ENCODE measurements around the gene SRSF6. TPM values are rescaled to one million over a fixed set of nuclear protein-coding genes. Genes with fewer than 3 reads are reported as not detected.

Gene SRSF6
- total RNA-seq, 4 donors from 2014 or later, result 52.7 to 74.2 (median 53.4) TPM

- H3K9me3 ChIP-seq, result no peaks in the 10 kb centered on the region
- peak in 1 of 4 donors; percentile 25 for TF ChIP-seq POLR2A (IDR thresholded peaks at IDR 0.05)
- TF ChIP-seq CTCF (IDR thresholded peaks at IDR 0.05), result peak in 2 of 6 experiments; percentile 5 to 6
- peaks cover 0 to 41% (median 0%) of the 10 kb centered on the region in 4 donors for H3K27me3 ChIP-seq
- H3K4me1 ChIP-seq, result peaks cover 0 to 18% (median 12%) of the 10 kb centered on the region in 3 donors
- H3K4me3 ChIP-seq, result peak within 1 kb of the TSS; percentile 53 to 85 (median 79)
- peak within 1 kb of the TSS in 3 of 4 donors; percentile 49 to 68 (median 52) for H3K27ac ChIP-seq
- no peak for DNase-seq
- intact Hi-C loops (cut with DNase I), result no loop called here
- no peaks in the 10 kb centered on the region for H3K36me3 ChIP-seq
- 35 to 36% methylated on average over 15 to 19 of the region's 95 CpGs for WGBS, 2 donors
Measured at GRCh38 chr20:43507150-43508080, 49.7 kb downstream of the SRSF6 start, which contains the start of gene L3MBTL1. Gene L3MBTL1 (plus strand): TSS chr20:43507697. CDS start chr20:43513504, 5,807 bp downstream.

GRCh38 chr20:43508106-43508505 is 50.4 kb downstream of the SRSF6 start:
- no peaks in the 10 kb centered on the region for H3K9me3 ChIP-seq
- H3K27ac ChIP-seq, result peak overlapping the region in 3 of 4 donors; percentile 49 to 68 (median 52)
- TF ChIP-seq CTCF (IDR thresholded peaks at IDR 0.05) (no peak), POLR2A (IDR thresholded peaks at IDR 0.05) (no peak)
- DNase-seq, result no peak
- no peaks in the 10 kb centered on the region for H3K36me3 ChIP-seq
- H3K4me1 ChIP-seq, result peaks cover 1 to 22% (median 12%) of the 10 kb centered on the region in 3 donors
- intact Hi-C loops (cut with DNase I), result no loop called here
- H3K4me3 ChIP-seq, result peak overlapping the region; percentile 53 to 85 (median 79)
- H3K27me3 ChIP-seq, result peaks cover 0 to 41% (median 0%) of the 10 kb centered on the region in 4 donors
- WGBS, 2 donors, result 3 to 13% methylated on average over 13 to 19 of the region's 22 CpGs

- Histone ChIP-seq H3K9me3 (no peaks in the 10 kb centered on the region), H3K4me1 (peaks cover 4 to 28% (median 12%) of the 10 kb centered on the region in 3 donors), H3K4me3 (peak overlapping the region in 3 of 4 donors; percentile 53 to 80 (median 78)), H3K36me3 (no peaks in the 10 kb centered on the region), H3K27me3 (peaks cover 0 to 41% (median 0%) of the 10 kb centered on the region in 4 donors), H3K27ac (no peak overlapping the region)
- intact Hi-C loops (cut with DNase I), result no loop called here
- WGBS, 2 donors, result 86 to 89% methylated on average over 11 of the region's 11 CpGs
- TF ChIP-seq CTCF (IDR thresholded peaks at IDR 0.05), result no peak
- no peak for TF ChIP-seq POLR2A (IDR thresholded peaks at IDR 0.05)
- DNase-seq, result no peak
Measured at GRCh38 chr20:43508604-43509040, 50.9 kb downstream of the SRSF6 start.

GRCh38 chr20:43511879-43512278 is 54.2 kb downstream of the SRSF6 start:
- intact Hi-C loops (cut with DNase I), result no loop called here
- H3K27me3 ChIP-seq, result peaks cover 0 to 19% (median 0%) of the 10 kb centered on the region in 4 donors
- no peak overlapping the region for H3K27ac ChIP-seq
- TF ChIP-seq CTCF (IDR thresholded peaks at IDR 0.05) (no peak), POLR2A (IDR thresholded peaks at IDR 0.05) (no peak)
- H3K36me3 ChIP-seq, result no peaks in the 10 kb centered on the region
- H3K4me1 ChIP-seq, result peaks cover 10 to 46% (median 12%) of the 10 kb centered on the region in 3 donors
- DNase-seq, result no peak
- 71 to 91% methylated on average over 1 of the region's 1 CpG for WGBS, 2 donors
- H3K4me3 ChIP-seq, result no peak overlapping the region
- H3K9me3 ChIP-seq, result no peaks in the 10 kb centered on the region
